Liver (tissue), 9 donors: ENCODE results near the gene FUBP1. TPM values are rescaled to one million over a fixed set of nuclear protein-coding genes. Genes with fewer than 3 reads are reported as not detected.

Experiments used
- DNase-seq: peaks from one replicate; pipeline ENCODE4 v3.0.0-alpha.2; 2017; ENCODE audit warnings: low spot score
- H3K27ac ChIP-seq, 2 donors: one replicate each; pipeline ENCODE4 v1.7.0; 2013; ENCODE audit warnings: inconsistent platforms in 2 of 2, low read length in 2 of 2, control low read depth in 1 of 2, low read depth in 1 of 2, mild to moderate bottlenecking in 1 of 2
- H3K27me3 ChIP-seq, 4 donors: one replicate each; pipeline versions ENCODE4 v1.6.1 to v1.7.0; 2013; ENCODE audit warnings: low read length in 3 of 4, inconsistent platforms in 1 of 4, mild to moderate bottlenecking in 1 of 4, moderate library complexity in 1 of 4; ENCODE audit not compliant: control insufficient read depth in 4 of 4, insufficient read depth in 4 of 4
- H3K36me3 ChIP-seq, 4 donors: one replicate each; pipeline versions ENCODE4 v1.6.1 to v1.7.0; 2013; ENCODE audit warnings: low read length in 3 of 4, mild to moderate bottlenecking in 3 of 4, low read depth in 1 of 4, moderate library complexity in 1 of 4; ENCODE audit not compliant: control insufficient read depth in 4 of 4, insufficient read depth in 3 of 4
- H3K4me1 ChIP-seq, 4 donors: one replicate each; pipeline versions ENCODE4 v1.6.1 to v1.7.0; 2013; ENCODE audit warnings: low read length in 3 of 4, mild to moderate bottlenecking in 3 of 4, moderate library complexity in 1 of 4; ENCODE audit not compliant: control insufficient read depth in 4 of 4, insufficient read depth in 4 of 4
- H3K4me3 ChIP-seq, 3 donors: one replicate each; pipeline versions ENCODE4 v1.6.1 to v1.7.0; 2013; ENCODE audit warnings: low read length in 3 of 3, control low read depth in 1 of 3, low read depth in 1 of 3, mild to moderate bottlenecking in 1 of 3
- H3K9ac ChIP-seq, 2 donors: one replicate each; pipeline ENCODE4 v1.7.0; 2013; ENCODE audit warnings: low read length in 2 of 2, mild to moderate bottlenecking in 2 of 2, moderate library complexity in 2 of 2, control low read depth in 1 of 2, low read depth in 1 of 2
- H3K9me3 ChIP-seq, 4 donors: one replicate each; pipeline versions ENCODE4 v1.6.1 to v1.7.0; 2013; ENCODE audit warnings: low read length in 3 of 4; ENCODE audit not compliant: control insufficient read depth in 4 of 4
- EGR1 ChIP-seq, 2 donors: IDR thresholded peaks; 2 replicates each; pipeline ENCODE4 v1.6.1; 2016 to 2018; ENCODE audit warnings: antibody characterized with exemption in 2 of 2, low read depth in 2 of 2
- FOXA1 ChIP-seq: IDR thresholded peaks from 2 replicates; pipeline ENCODE4 v1.6.1; 2016; ENCODE audit warnings: antibody characterized with exemption
- HNF4A ChIP-seq, 2 donors: conservative IDR thresholded peaks; 2 replicates each; pipeline ENCODE4 v1.6.1; 2016; ENCODE audit warnings: antibody characterized with exemption in 2 of 2, mild to moderate bottlenecking in 2 of 2
- JUND ChIP-seq, 2 donors: IDR thresholded peaks; 2 replicates each; pipeline ENCODE4 v1.6.1; 2016; ENCODE audit warnings: antibody characterized with exemption in 2 of 2
- NR2F2 ChIP-seq: IDR thresholded peaks from 2 replicates; pipeline ENCODE4 v1.6.1; 2016; ENCODE audit warnings: antibody characterized with exemption
- RAD21 ChIP-seq, 2 donors: IDR thresholded peaks; 2 replicates each; pipeline ENCODE4 v1.6.1; 2016; ENCODE audit warnings: antibody characterized with exemption in 2 of 2, mild to moderate bottlenecking in 2 of 2
- RXRA ChIP-seq, 2 donors: IDR thresholded peaks; 2 replicates each; pipeline ENCODE4 v1.6.1; 2017 to 2018; ENCODE audit warnings: antibody characterized with exemption in 2 of 2, mild to moderate bottlenecking in 1 of 2
- SP1 ChIP-seq: IDR thresholded peaks from 2 replicates; pipeline ENCODE4 v1.6.1; 2018; ENCODE audit warnings: antibody characterized with exemption, mild to moderate bottlenecking
- TAF1 ChIP-seq: conservative IDR thresholded peaks from 2 replicates; pipeline ENCODE4 v1.6.1; 2016; ENCODE audit warnings: antibody characterized with exemption, mild to moderate bottlenecking
- WGBS: extraction: QIAGEN DNeasy Blood & Tissue Kit; methylation state at CpG from one replicate; pipeline ENCODE4 v1.1.7; 2013; 5-methylcytosine and 5-hydroxymethylcytosine counted together
- polyA plus RNA-seq, 2 donors: library from polyadenylated mRNA; stranded (reverse) in 1 of 2; unstranded in 1 of 2; fragments of 200-250 nt in 1 of 2; fragments of >200 nt in 1 of 2; fragmentation: Nextera tagmentation in 1 of 2; extraction: Ambion mirVana in 1 of 2; gene quantifications; one replicate each; pipeline versions ENCODE4 v1.2.1 to v1.2.3, GENCODE V29; 2013 to 2015
- total RNA-seq, 2 donors: library from RNA; depleted of rRNA; stranded (reverse); fragments of >200 nt; gene quantifications; one replicate each; pipeline ENCODE4 v1.2.3, GENCODE V29; 2014
- TF ChIP-seq, protein P1 (sequence below): IDR thresholded peaks from 2 replicates; pipeline ENCODE4 v1.6.1; 2016; ENCODE audit warnings: antibody characterized with exemption, mild to moderate bottlenecking
- TF ChIP-seq, protein P2 (sequence below): IDR thresholded peaks from 2 replicates; pipeline ENCODE4 v1.6.1; 2016; ENCODE audit warnings: antibody characterized with exemption
- TF ChIP-seq, protein P3 (sequence below): IDR thresholded peaks from 2 replicates; pipeline ENCODE4 v1.6.1; 2016; ENCODE audit warnings: antibody characterized with exemption
- TF ChIP-seq, protein P4 (sequence below): IDR thresholded peaks from 2 replicates; pipeline ENCODE4 v1.6.1; 2016; ENCODE audit warnings: antibody characterized with exemption
- TF ChIP-seq, protein P5 (sequence below): fragments of 150-350 bp; IDR thresholded peaks from 2 replicates; pipeline ENCODE4 v1.5.1; 2017; ENCODE audit warnings: improper control_type of control experiment, low read depth, low read length; ENCODE audit not compliant: missing input control
- donor health status: healthy.
- donor health status: healthy.
- donor health status: healthy.
- donor health status: healthy.
- donor health status: healthy.

Gene FUBP1
- total and polyA plus RNA-seq, 4 donors: 16.3 to 97.4 (median 47.2) TPM

DNA sequence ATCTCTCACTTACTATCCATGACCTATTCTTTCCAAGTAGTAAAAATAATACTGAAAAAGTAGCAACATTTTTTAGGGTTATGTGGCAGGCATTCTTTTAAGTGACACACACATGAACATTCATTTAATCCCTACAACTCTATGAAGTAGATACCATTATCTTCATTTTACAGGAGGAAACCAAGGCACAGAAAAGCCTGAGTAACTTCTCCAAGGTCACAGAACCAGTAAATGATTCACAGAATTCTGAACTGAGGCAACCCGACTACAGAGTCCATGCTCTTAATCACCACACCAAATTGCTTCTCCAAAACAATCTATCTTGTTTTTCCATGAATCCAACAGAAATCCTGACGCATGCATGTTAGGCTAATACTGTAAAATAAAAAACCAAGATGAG, 17.5 kb downstream of the FUBP1 start:
- Histone ChIP-seq H3K27me3 (no peaks in the 10 kb centered on the region), H3K4me1 (peaks cover 0 to 1% (median 0%) of the 10 kb centered on the region in 4 donors), H3K27ac (no peak overlapping the region), H3K9ac (no peak overlapping the region), H3K4me3 (no peak overlapping the region), H3K36me3 (peaks cover 24 to 88% (median 84%) of the 10 kb centered on the region in 4 donors), H3K9me3 (no peaks in the 10 kb centered on the region)
- TF ChIP-seq, protein P1, sequence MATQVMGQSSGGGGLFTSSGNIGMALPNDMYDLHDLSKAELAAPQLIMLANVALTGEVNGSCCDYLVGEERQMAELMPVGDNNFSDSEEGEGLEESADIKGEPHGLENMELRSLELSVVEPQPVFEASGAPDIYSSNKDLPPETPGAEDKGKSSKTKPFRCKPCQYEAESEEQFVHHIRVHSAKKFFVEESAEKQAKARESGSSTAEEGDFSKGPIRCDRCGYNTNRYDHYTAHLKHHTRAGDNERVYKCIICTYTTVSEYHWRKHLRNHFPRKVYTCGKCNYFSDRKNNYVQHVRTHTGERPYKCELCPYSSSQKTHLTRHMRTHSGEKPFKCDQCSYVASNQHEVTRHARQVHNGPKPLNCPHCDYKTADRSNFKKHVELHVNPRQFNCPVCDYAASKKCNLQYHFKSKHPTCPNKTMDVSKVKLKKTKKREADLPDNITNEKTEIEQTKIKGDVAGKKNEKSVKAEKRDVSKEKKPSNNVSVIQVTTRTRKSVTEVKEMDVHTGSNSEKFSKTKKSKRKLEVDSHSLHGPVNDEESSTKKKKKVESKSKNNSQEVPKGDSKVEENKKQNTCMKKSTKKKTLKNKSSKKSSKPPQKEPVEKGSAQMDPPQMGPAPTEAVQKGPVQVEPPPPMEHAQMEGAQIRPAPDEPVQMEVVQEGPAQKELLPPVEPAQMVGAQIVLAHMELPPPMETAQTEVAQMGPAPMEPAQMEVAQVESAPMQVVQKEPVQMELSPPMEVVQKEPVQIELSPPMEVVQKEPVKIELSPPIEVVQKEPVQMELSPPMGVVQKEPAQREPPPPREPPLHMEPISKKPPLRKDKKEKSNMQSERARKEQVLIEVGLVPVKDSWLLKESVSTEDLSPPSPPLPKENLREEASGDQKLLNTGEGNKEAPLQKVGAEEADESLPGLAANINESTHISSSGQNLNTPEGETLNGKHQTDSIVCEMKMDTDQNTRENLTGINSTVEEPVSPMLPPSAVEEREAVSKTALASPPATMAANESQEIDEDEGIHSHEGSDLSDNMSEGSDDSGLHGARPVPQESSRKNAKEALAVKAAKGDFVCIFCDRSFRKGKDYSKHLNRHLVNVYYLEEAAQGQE: no peak
- TF ChIP-seq JUND (IDR thresholded peaks at IDR 0.05): no peak
- TF ChIP-seq NR2F2: no peak
- TF ChIP-seq, protein P2, sequence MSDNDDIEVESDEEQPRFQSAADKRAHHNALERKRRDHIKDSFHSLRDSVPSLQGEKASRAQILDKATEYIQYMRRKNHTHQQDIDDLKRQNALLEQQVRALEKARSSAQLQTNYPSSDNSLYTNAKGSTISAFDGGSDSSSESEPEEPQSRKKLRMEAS: no peak
- TF ChIP-seq, protein P3, sequence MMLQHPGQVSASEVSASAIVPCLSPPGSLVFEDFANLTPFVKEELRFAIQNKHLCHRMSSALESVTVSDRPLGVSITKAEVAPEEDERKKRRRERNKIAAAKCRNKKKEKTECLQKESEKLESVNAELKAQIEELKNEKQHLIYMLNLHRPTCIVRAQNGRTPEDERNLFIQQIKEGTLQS: no peak
- no peak for TF ChIP-seq FOXA1
- TF ChIP-seq HNF4A (conservative IDR thresholded peaks at IDR 0.05): no peak
- no peak for DNase-seq
- WGBS: 76% methylated on average over 2 of the region's 2 CpGs

DNA sequence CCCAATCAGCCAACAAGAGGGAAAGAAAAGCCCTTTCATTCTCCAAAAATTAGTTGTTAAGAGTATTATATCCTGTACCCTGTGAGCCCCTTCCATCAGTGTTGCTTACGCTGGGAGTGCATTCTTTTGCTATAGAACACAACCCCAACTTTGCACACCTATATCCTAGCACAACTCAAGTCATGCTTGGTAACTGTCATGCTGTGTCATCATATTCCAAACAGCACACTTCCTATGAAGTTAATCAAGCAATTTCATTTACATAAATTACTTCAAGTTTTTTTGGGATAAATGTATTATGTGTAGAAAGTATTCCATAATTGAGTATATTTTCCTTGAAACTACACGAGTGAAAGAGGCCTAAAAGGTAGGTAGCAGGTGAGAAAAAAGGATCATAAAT, 20.0 kb downstream of the FUBP1 start:
- Histone ChIP-seq H3K4me1 (peaks cover 0 to 1% (median 0%) of the 10 kb centered on the region in 4 donors), H3K27me3 (no peaks in the 10 kb centered on the region), H3K9ac (no peak overlapping the region), H3K27ac (no peak overlapping the region), H3K4me3 (no peak overlapping the region), H3K9me3 (no peaks in the 10 kb centered on the region), H3K36me3 (peaks cover 21 to 90% (median 82%) of the 10 kb centered on the region in 4 donors)
- DNase-seq: no peak
- no peak for TF ChIP-seq RAD21 (IDR thresholded peaks at IDR 0.05)
- 96% methylated on average over 2 of the region's 2 CpGs for WGBS

DNA sequence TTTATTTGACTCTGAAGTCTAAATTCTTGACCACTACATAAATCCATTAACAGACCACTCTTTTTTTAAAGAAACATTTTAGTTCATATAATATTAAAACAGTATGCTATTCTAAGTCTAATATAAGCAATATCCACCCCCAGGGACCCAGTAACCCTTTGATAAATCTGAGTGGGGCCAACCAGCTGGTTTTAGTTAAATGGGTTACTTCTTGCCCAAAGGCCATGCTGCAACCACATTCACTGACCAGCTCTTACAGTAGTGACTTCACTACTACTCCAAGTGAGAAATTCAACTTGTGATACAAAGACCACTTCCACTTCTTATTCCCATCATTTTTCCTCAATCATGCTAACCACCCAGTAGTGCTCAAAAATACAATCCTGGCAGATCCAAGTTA, 20.5 kb downstream of the FUBP1 start:
- H3K9ac ChIP-seq: no peak overlapping the region
- no peak overlapping the region for H3K4me3 ChIP-seq
- DNase-seq: no peak
- peaks cover 0 to 1% (median 0%) of the 10 kb centered on the region in 4 donors for H3K4me1 ChIP-seq
- no peaks in the 10 kb centered on the region for H3K9me3 ChIP-seq
- peaks cover 20 to 88% (median 79%) of the 10 kb centered on the region in 4 donors for H3K36me3 ChIP-seq
- no peaks in the 10 kb centered on the region for H3K27me3 ChIP-seq
- H3K27ac ChIP-seq: no peak overlapping the region
- TF ChIP-seq, protein P4, sequence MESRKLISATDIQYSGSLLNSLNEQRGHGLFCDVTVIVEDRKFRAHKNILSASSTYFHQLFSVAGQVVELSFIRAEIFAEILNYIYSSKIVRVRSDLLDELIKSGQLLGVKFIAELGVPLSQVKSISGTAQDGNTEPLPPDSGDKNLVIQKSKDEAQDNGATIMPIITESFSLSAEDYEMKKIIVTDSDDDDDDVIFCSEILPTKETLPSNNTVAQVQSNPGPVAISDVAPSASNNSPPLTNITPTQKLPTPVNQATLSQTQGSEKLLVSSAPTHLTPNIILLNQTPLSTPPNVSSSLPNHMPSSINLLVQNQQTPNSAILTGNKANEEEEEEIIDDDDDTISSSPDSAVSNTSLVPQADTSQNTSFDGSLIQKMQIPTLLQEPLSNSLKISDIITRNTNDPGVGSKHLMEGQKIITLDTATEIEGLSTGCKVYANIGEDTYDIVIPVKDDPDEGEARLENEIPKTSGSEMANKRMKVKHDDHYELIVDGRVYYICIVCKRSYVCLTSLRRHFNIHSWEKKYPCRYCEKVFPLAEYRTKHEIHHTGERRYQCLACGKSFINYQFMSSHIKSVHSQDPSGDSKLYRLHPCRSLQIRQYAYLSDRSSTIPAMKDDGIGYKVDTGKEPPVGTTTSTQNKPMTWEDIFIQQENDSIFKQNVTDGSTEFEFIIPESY: no peak
- TF ChIP-seq SP1: no peak
- TF ChIP-seq TAF1: no peak
- no peak for TF ChIP-seq EGR1 (IDR thresholded peaks at IDR 0.05; ENCODE audit: low read depth in 2 of 2)
- TF ChIP-seq NR2F2: no peak
- TF ChIP-seq, protein P5, sequence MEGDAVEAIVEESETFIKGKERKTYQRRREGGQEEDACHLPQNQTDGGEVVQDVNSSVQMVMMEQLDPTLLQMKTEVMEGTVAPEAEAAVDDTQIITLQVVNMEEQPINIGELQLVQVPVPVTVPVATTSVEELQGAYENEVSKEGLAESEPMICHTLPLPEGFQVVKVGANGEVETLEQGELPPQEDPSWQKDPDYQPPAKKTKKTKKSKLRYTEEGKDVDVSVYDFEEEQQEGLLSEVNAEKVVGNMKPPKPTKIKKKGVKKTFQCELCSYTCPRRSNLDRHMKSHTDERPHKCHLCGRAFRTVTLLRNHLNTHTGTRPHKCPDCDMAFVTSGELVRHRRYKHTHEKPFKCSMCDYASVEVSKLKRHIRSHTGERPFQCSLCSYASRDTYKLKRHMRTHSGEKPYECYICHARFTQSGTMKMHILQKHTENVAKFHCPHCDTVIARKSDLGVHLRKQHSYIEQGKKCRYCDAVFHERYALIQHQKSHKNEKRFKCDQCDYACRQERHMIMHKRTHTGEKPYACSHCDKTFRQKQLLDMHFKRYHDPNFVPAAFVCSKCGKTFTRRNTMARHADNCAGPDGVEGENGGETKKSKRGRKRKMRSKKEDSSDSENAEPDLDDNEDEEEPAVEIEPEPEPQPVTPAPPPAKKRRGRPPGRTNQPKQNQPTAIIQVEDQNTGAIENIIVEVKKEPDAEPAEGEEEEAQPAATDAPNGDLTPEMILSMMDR: no peak
- no peak for TF ChIP-seq RXRA (IDR thresholded peaks at IDR 0.05)
- no peak for TF ChIP-seq JUND (IDR thresholded peaks at IDR 0.05)
- TF ChIP-seq, protein P1: no peak
- TF ChIP-seq FOXA1: no peak
